NCI-H526 treated with DMSO at 0.1 percent for 48 hours (cell line): ENCODE data around the gene GALNT15.

Source experiments
- DNase-seq: peaks from one replicate; lab custom pipeline; 2025; lab: John Stamatoyannopoulos, UW

The GALNT15 gene

GRCh38 chr3:16151109-16151508, 23.4 kb upstream of the GALNT15 start:
- DNase-seq = no peak

GRCh38 chr3:16168211-16168610, 6.3 kb upstream of the GALNT15 start:
- no peak for DNase-seq

GRCh38 chr3:16171009-16171408, 3.5 kb upstream of the GALNT15 start:
- no peak for DNase-seq

GRCh38 chr3:16171825-16172224, 2.7 kb upstream of the GALNT15 start:
- DNase-seq = no peak

GRCh38 chr3:16173283-16174025, 1.0 kb upstream of the GALNT15 start:
- DNase-seq = no peak

GRCh38 chr3:16174026-16174355, 489 bp upstream of the GALNT15 start:
- no peak for DNase-seq

- DNase-seq = no peak
These were observed 759 bp downstream of the GALNT15 start for GRCh38 chr3:16174976-16175901.

GRCh38 chr3:16176391-16177030, 2.0 kb downstream of the GALNT15 start:
- no peak for DNase-seq

GRCh38 chr3:16177382-16177781, 2.9 kb downstream of the GALNT15 start:
- no peak for DNase-seq

GRCh38 chr3:16177962-16178627, 3.6 kb downstream of the GALNT15 start:
- DNase-seq = no peak

- no peak for DNase-seq
These were observed 4.1 kb downstream of the GALNT15 start for GRCh38 chr3:16178628-16178988.

- DNase-seq = no peak
These were observed 4.8 kb downstream of the GALNT15 start for GRCh38 chr3:16179261-16179660.

- no peak for DNase-seq
These were observed 5.6 kb downstream of the GALNT15 start for GRCh38 chr3:16179771-16180736.

GRCh38 chr3:16180737-16181134, 6.3 kb downstream of the GALNT15 start:
- DNase-seq = no peak

GRCh38 chr3:16181361-16181760, 6.9 kb downstream of the GALNT15 start:
- no peak for DNase-seq

GRCh38 chr3:16182183-16182582, 7.7 kb downstream of the GALNT15 start:
- no peak for DNase-seq

- DNase-seq = no peak
These were observed 8.1 kb downstream of the GALNT15 start for GRCh38 chr3:16182612-16183011.

GRCh38 chr3:16183082-16183481, 8.6 kb downstream of the GALNT15 start:
- no peak for DNase-seq

- DNase-seq = no peak
These were observed 9.3 kb downstream of the GALNT15 start for GRCh38 chr3:16183601-16184270.

GRCh38 chr3:16186086-16186485, 11.6 kb downstream of the GALNT15 start:
- DNase-seq = no peak

GRCh38 chr3:16186565-16186964, 12.1 kb downstream of the GALNT15 start:
- no peak for DNase-seq
